ENCODE measurements around the gene ITFG1. TPM values are rescaled to one million over a fixed set of nuclear protein-coding genes. Genes with fewer than 3 reads are reported as not detected.

Gene ITFG1
- total and polyA plus RNA-seq, 2 of the 13 experiments (the other 11 are each of a cell fraction or from before 2014, with no cell fraction given), result 74.5 to 150 TPM

- no peak; the same call in 1 of the 2 replicates for TF ChIP-seq ZNF460 (CRISPR knock-in tag; IDR thresholded peaks at IDR 0.05; ENCODE audit: borderline replicate concordance)
- TF ChIP-seq TCF7L2 (IDR thresholded peaks at IDR 0.05; ENCODE audit: low read depth, low read length), result no peak
- TF ChIP-seq NFRKB (IDR thresholded peaks at IDR 0.05), result no peak
- no peak for TF ChIP-seq TEAD3 (CRISPR knock-in tag; optimal IDR thresholded peaks at IDR 0.05; ENCODE audit: borderline replicate concordance)
- no peak for TF ChIP-seq IKZF1 (IDR thresholded peaks at IDR 0.05)
- TF ChIP-seq ZNF883 (CRISPR knock-in tag; IDR thresholded peaks at IDR 0.05; ENCODE audit: not compliant biosample characterization), result peak; percentile 69
- TF ChIP-seq ZNF136 (CRISPR knock-in tag; IDR thresholded peaks at IDR 0.05; ENCODE audit: low read depth), result peak; percentile 55; the same call in 1 of the 2 replicates
- 0 out of 2 replicates have a peak, but pooled peaks have one; percentile 87 for TF ChIP-seq REL (CRISPR knock-in tag; conservative IDR thresholded peaks at IDR 0.05)
- peak; percentile 94; the same call in 1 of the 2 replicates for TF ChIP-seq ZNF713 (CRISPR knock-in tag; IDR thresholded peaks at IDR 0.05)
- TF ChIP-seq DR1 (CRISPR knock-in tag; IDR thresholded peaks at IDR 0.05), result peak; percentile 85
- peak; percentile 91; the same call in 1 of the 2 replicates for TF ChIP-seq KAT7 (CRISPR knock-in tag; IDR thresholded peaks at IDR 0.05; ENCODE audit: borderline replicate concordance)
- TF ChIP-seq XBP1 (CRISPR knock-in tag; IDR thresholded peaks at IDR 0.05), result no peak; the same call in 1 of the 2 replicates
- no peak for TF ChIP-seq ZNF557 (CRISPR knock-in tag; IDR thresholded peaks at IDR 0.05)
- peak; percentile 86 for TF ChIP-seq RFXAP (CRISPR knock-in tag; IDR thresholded peaks at IDR 0.05; ENCODE audit: borderline replicate concordance)
- no peak for TF ChIP-seq TBP (CRISPR knock-in tag; IDR thresholded peaks at IDR 0.05)
These were observed at the start of gene ITFG1, which contains the start of gene PHKB (continued) for GRCh38 chr16:47460711-47461597.

GRCh38 chr16:47507701-47508100, 46.8 kb upstream of the ITFG1 start:
- Histone ChIP-seq H3K27me3 (ENCODE audit: control insufficient read depth in 1 of 2, insufficient read depth in 2 of 2, low read length in 2 of 2) (no peaks in the 10 kb centered on the region), H3K27ac (ENCODE audit: extremely low read length, insufficient read depth, low read length) (no peak overlapping the region), H3K4me3 (replicated peaks in 1 of 3; ENCODE audit: insufficient read depth in 1 of 3, low read depth in 2 of 3, low read length in 3 of 3) (no peak overlapping the region), H3K9ac (ENCODE audit: insufficient read depth, low read depth, low read length) (no peak overlapping the region), H4K20me1 (ENCODE audit: insufficient read depth, low read length) (no peaks in the 10 kb centered on the region), H3K4me2 (ENCODE audit: low read depth, low read length) (no peak overlapping the region), H3K9me3 (ENCODE audit: low read length) (no peaks in the 10 kb centered on the region), H3K4me1 (ENCODE audit: insufficient read depth, low read length) (peaks cover 9% of the 10 kb centered on the region), H3K79me2 (ENCODE audit: insufficient read depth, low read length) (no peaks in the 10 kb centered on the region), H3K36me3 (replicated peaks in 1 of 2; ENCODE audit: control insufficient read depth in 1 of 2, insufficient read depth in 2 of 2, low read length in 2 of 2) (peaks cover 14 to 39% of the 10 kb centered on the region in 2 experiments), H2AFZ (ENCODE audit: low read length) (no peak overlapping the region)
- in situ Hi-C loops (cut with HindIII; ENCODE audit: extremely low pct_ligation_motif_present, low pct_unique_long_range_greater_than_20kb) (no loop called here), intact Hi-C loops (cut with micrococcal nuclease; ENCODE audit: unreplicated experiment) (no loop called here)
- 88% methylated on average over 1 of the region's 1 CpG for WGBS (ENCODE audit: low lambda C conversion rate)
- no peak for ATAC-seq
- ChIA-PET POLR2A (interaction anchor here (1.6 to 2.6 kb wide), 2 partner anchors 28 to 47 kb away, joined by 4 to 9 read pairs; partner anchors contain the start of genes ITFG1 and PHKB), CTCF (ENCODE audit: low intra/inter-chr PET ratio, low total read pairs) (no interaction called here)
- no peak for FAIRE-seq
- DNase-seq (ENCODE audit: low spot score), result no peak
- BruUV-seq (replicated peaks), result no TSS peak
- TF ChIP-seq RFXAP (CRISPR knock-in tag; IDR thresholded peaks at IDR 0.05; ENCODE audit: borderline replicate concordance) (no peak), RNF2 (conservative IDR thresholded peaks at IDR 0.05; ENCODE audit: low read depth) (no peak), POGZ (CRISPR knock-in tag; IDR thresholded peaks at IDR 0.05) (no peak), GLI4 (CRISPR knock-in tag; IDR thresholded peaks at IDR 0.05; ENCODE audit: borderline replicate concordance) (no peak)

Measured in HepG2 (cell line).